Neural cell (in vitro differentiated cells): Measurements from ENCODE around the gene TSNAXIP1. TPM values are rescaled to one million over a fixed set of nuclear protein-coding genes. Genes with fewer than 3 reads are reported as not detected.

ENCODE experiments used
- H2AFZ ChIP-seq: fragments of 200-600, 300-800 bp; sonication (generic), shearing (Covaris generic); 2 replicates; pipeline ENCODE4 v1.6.0; 2014; ENCODE audit warnings: low read depth, mild to moderate bottlenecking, antibody characterized with exemption, low read length, moderate library complexity
- H3F3A ChIP-seq: fragments of 200-600 bp; shearing (Covaris generic); 2 replicates; pipeline ENCODE4 v1.6.1; 2016; ENCODE audit warnings: mild to moderate bottlenecking, moderate library complexity, mixed read lengths, antibody characterized with exemption, low read length; ENCODE audit not compliant: insufficient read depth, poor library complexity, severe bottlenecking
- H3K27ac ChIP-seq: fragments of 200-600, 300-800 bp; sonication (generic), shearing (Covaris generic); 2 replicates; pipeline ENCODE4 v1.5.1; 2014; ENCODE audit warnings: mild to moderate bottlenecking, low read length, moderate library complexity
- H3K27me3 ChIP-seq: fragments of 300-800, 200-600 bp; sonication (generic), shearing (Covaris generic); 2 replicates; pipeline ENCODE4 v1.6.0; 2014; ENCODE audit warnings: mild to moderate bottlenecking, low read depth, low read length, moderate library complexity; ENCODE audit not compliant: insufficient read depth
- H3K36me3 ChIP-seq: fragments of 300-800, 200-600 bp; sonication (generic), shearing (Covaris generic); 2 replicates; pipeline ENCODE4 v1.5.1; 2014; ENCODE audit warnings: mild to moderate bottlenecking, antibody characterized with exemption, low read length, moderate library complexity; ENCODE audit not compliant: insufficient read depth
- H3K4me2 ChIP-seq: fragments of 300-800, 200-600 bp; sonication (generic), shearing (Covaris generic); 2 replicates; pipeline ENCODE4 v1.6.0; 2014; ENCODE audit warnings: mild to moderate bottlenecking, low read length
- H3K4me3 ChIP-seq: fragments of 300-800, 200-600 bp; sonication (generic), shearing (Covaris generic); 2 replicates; pipeline ENCODE4 v1.5.1; 2014; ENCODE audit warnings: mild to moderate bottlenecking, low read length, moderate library complexity
- H3K79me2 ChIP-seq: fragments of 200-600 bp; shearing (Covaris generic); replicated peaks from 2 replicates; pipeline ENCODE4 v1.6.0; 2014; ENCODE audit warnings: mild to moderate bottlenecking, low read length, moderate library complexity; ENCODE audit not compliant: insufficient read depth
- H3K9ac ChIP-seq: fragments of 300-800, 200-600 bp; sonication (generic), shearing (Covaris generic); 2 replicates; pipeline ENCODE4 v1.6.1; 2016; ENCODE audit warnings: mild to moderate bottlenecking, low read length, mixed read lengths
- H3K9me2 ChIP-seq: fragments of 200-600 bp; shearing (Covaris generic); 2 replicates; pipeline ENCODE4 v1.6.1; 2016; ENCODE audit warnings: mild to moderate bottlenecking, low read length, mixed read lengths; ENCODE audit not compliant: insufficient read depth
- H3K9me3 ChIP-seq: fragments of 200-600, 300-800 bp; sonication (generic), shearing (Covaris generic); 2 replicates; pipeline ENCODE4 v1.6.1; 2016; ENCODE audit warnings: mild to moderate bottlenecking, mixed run types, low read length, moderate library complexity, mixed read lengths
- H4K20me1 ChIP-seq: fragments of 200-600 bp; shearing (Covaris generic); 2 replicates; pipeline ENCODE4 v1.6.1; 2016; ENCODE audit warnings: mild to moderate bottlenecking, mixed run types; ENCODE audit not compliant: insufficient read depth
- EP300 ChIP-seq: fragments of 450-650 bp; conservative IDR thresholded peaks from 2 replicates; pipeline ENCODE4 v1.6.1; 2014; ENCODE audit warnings: antibody characterized with exemption, mild to moderate bottlenecking, moderate library complexity; ENCODE audit not compliant: poor library complexity, severe bottlenecking
- EZH2 ChIP-seq: fragments of 200-600, 300-800 bp; shearing (Covaris generic), sonication (generic); IDR thresholded peaks from 2 replicates; pipeline ENCODE4 v1.6.1; 2014; ENCODE audit warnings: antibody characterized with exemption, low read length, borderline replicate concordance, mild to moderate bottlenecking; ENCODE audit not compliant: insufficient read depth, poor library complexity, severe bottlenecking
- MXI1 ChIP-seq: fragments of 450-650 bp; conservative IDR thresholded peaks from 2 replicates; pipeline ENCODE4 v1.6.1; 2014; ENCODE audit warnings: antibody characterized with exemption, mild to moderate bottlenecking; ENCODE audit not compliant: poor library complexity, severe bottlenecking
- POLR2AphosphoS5 ChIP-seq: IDR thresholded peaks from 2 replicates; pipeline ENCODE4 v1.6.1; 2012
- RAD21 ChIP-seq: fragments of 450-650 bp; conservative IDR thresholded peaks from 2 replicates; pipeline ENCODE4 v1.6.1; 2014; ENCODE audit warnings: antibody characterized with exemption, mild to moderate bottlenecking, moderate library complexity
- SMC3 ChIP-seq: fragments of 450-650 bp; conservative IDR thresholded peaks from 2 replicates; pipeline ENCODE4 v1.6.1; 2014; ENCODE audit warnings: antibody characterized with exemption, mild to moderate bottlenecking, moderate library complexity; ENCODE audit not compliant: poor library complexity
- TAF1 ChIP-seq: IDR thresholded peaks from 2 replicates; pipeline ENCODE4 v1.6.1; 2012; ENCODE audit warnings: low read depth
- polyA plus RNA-seq: library from polyadenylated mRNA; depleted of rRNA; stranded (reverse); fragments of >200 nt; gene quantifications from 2 replicates; pipeline ENCODE4 v1.2.3, GENCODE V29; 2014
- TF ChIP-seq, protein P1 (sequence below): fragments of 450-650 bp; IDR thresholded peaks from 2 replicates; pipeline ENCODE4 v1.5.1; 2014; ENCODE audit warnings: antibody characterized with exemption, mild to moderate bottlenecking, moderate library complexity; ENCODE audit not compliant: poor library complexity, severe bottlenecking
- TF ChIP-seq, protein P2 (sequence below): IDR thresholded peaks from 2 replicates; pipeline ENCODE4 v1.6.1; 2012; ENCODE audit warnings: borderline replicate concordance

Gene TSNAXIP1
- polyA plus RNA-seq, 1 donor from 2014 or later, result 31.0 TPM

DNA sequence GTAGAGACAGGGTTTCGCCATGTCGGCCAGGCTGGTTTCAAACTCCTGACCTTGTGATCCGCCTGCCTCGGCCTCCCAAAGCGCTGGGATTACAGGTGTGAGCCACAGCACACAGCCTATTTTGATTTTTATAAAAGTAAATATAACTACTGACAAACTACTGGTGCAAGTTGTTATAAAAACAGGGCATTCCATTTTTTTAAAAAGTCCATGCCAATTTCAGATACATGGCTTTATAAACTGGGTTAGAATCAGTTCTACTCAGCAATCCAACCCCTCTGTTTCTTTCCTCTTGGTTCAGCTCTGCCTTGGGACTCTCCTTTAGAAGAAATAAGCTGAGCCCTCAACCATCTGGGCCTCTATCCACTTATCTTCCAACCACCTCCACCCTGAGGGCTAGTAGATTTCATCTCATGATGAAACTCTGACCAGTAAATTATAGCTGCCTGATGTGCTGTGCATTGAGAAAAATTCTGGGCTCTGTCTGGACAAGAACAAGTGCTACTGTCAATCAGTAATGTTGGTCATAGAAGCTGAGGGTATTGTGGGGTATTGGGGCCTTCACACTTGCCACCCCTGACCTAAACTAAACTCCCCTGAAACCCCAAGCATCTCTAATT, 10.5 kb upstream of the TSNAXIP1 start:
- Histone ChIP-seq H4K20me1 (no peaks in the 10 kb centered on the region), H3K9me3 (no peaks in the 10 kb centered on the region), H3F3A (no peaks in the 10 kb centered on the region), H3K4me3 (no peak overlapping the region), H3K4me2 (no peak overlapping the region), H3K36me3 (no peaks in the 10 kb centered on the region), H3K9me2 (no peaks in the 10 kb centered on the region), H3K27ac (no peak overlapping the region), H2AFZ (no peak overlapping the region), H3K79me2 (peaks cover 35% of the 10 kb centered on the region), H3K27me3 (no peaks in the 10 kb centered on the region), H3K9ac (no peak overlapping the region)
- TF ChIP-seq TAF1, result no peak
- TF ChIP-seq EP300, result no peak
- TF ChIP-seq SMC3, result no peak
- TF ChIP-seq, protein P1, sequence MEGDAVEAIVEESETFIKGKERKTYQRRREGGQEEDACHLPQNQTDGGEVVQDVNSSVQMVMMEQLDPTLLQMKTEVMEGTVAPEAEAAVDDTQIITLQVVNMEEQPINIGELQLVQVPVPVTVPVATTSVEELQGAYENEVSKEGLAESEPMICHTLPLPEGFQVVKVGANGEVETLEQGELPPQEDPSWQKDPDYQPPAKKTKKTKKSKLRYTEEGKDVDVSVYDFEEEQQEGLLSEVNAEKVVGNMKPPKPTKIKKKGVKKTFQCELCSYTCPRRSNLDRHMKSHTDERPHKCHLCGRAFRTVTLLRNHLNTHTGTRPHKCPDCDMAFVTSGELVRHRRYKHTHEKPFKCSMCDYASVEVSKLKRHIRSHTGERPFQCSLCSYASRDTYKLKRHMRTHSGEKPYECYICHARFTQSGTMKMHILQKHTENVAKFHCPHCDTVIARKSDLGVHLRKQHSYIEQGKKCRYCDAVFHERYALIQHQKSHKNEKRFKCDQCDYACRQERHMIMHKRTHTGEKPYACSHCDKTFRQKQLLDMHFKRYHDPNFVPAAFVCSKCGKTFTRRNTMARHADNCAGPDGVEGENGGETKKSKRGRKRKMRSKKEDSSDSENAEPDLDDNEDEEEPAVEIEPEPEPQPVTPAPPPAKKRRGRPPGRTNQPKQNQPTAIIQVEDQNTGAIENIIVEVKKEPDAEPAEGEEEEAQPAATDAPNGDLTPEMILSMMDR, result no peak
- no peak for TF ChIP-seq POLR2AphosphoS5
- no peak for TF ChIP-seq EZH2
- no peak for TF ChIP-seq RAD21
- TF ChIP-seq, protein P2, sequence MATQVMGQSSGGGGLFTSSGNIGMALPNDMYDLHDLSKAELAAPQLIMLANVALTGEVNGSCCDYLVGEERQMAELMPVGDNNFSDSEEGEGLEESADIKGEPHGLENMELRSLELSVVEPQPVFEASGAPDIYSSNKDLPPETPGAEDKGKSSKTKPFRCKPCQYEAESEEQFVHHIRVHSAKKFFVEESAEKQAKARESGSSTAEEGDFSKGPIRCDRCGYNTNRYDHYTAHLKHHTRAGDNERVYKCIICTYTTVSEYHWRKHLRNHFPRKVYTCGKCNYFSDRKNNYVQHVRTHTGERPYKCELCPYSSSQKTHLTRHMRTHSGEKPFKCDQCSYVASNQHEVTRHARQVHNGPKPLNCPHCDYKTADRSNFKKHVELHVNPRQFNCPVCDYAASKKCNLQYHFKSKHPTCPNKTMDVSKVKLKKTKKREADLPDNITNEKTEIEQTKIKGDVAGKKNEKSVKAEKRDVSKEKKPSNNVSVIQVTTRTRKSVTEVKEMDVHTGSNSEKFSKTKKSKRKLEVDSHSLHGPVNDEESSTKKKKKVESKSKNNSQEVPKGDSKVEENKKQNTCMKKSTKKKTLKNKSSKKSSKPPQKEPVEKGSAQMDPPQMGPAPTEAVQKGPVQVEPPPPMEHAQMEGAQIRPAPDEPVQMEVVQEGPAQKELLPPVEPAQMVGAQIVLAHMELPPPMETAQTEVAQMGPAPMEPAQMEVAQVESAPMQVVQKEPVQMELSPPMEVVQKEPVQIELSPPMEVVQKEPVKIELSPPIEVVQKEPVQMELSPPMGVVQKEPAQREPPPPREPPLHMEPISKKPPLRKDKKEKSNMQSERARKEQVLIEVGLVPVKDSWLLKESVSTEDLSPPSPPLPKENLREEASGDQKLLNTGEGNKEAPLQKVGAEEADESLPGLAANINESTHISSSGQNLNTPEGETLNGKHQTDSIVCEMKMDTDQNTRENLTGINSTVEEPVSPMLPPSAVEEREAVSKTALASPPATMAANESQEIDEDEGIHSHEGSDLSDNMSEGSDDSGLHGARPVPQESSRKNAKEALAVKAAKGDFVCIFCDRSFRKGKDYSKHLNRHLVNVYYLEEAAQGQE, result no peak
- no peak for TF ChIP-seq MXI1

DNA sequence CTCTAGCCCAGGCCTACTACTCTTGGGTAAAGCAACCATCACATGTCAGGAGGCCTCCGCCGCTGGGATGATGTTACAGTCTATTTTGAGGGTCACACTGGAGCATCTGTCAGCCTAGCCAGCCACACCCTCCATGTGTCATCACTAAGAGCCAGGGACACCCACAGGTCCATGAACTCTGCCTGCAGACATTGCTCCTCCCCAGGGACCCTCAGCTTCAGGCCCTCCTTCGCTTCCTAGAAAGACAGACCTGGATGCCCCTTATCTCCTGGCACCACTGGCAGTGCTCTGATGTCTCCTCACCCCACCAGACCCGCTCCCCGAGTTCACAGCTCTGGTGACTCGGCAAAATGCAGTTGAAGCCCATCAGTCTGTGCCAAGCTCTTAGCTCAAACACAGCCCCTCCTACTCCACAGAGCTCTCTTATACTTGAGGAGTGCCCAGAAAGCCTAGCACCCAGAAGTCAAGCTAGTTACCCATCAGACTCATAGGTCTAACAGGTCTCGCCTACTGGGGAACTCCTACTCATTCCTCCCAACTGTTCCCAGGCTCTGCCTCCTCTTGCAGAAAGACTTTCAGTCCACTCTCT, 6.3 kb upstream of the TSNAXIP1 start:
- H3K4me2 ChIP-seq, result no peak overlapping the region
- H3K9me2 ChIP-seq, result no peaks in the 10 kb centered on the region
- no peak overlapping the region for H3K4me3 ChIP-seq
- H3F3A ChIP-seq, result no peaks in the 10 kb centered on the region
- H3K27ac ChIP-seq, result no peak overlapping the region
- no peak overlapping the region for H3K9ac ChIP-seq
- H2AFZ ChIP-seq, result no peak overlapping the region
- TF ChIP-seq SMC3 (no peak), RAD21 (no peak), POLR2AphosphoS5 (no peak), EZH2 (no peak), TAF1 (no peak), EP300 (no peak), MXI1 (no peak)
- TF ChIP-seq, protein P1, result no peak
- TF ChIP-seq, protein P2, result no peak
- no peaks in the 10 kb centered on the region for H3K27me3 ChIP-seq
- no peaks in the 10 kb centered on the region for H3K36me3 ChIP-seq
- H3K79me2 ChIP-seq, result peaks cover 74% of the 10 kb centered on the region
- no peaks in the 10 kb centered on the region for H4K20me1 ChIP-seq
- no peaks in the 10 kb centered on the region for H3K9me3 ChIP-seq
